OCI-M2 (cell line): ENCODE results near the gene RGS19.
"Not testable (repeated sequence)": the region's sequence is repeated elsewhere in the genome, so short reads cannot be mapped to it uniquely, and the experiment has no call there.

Experiments
- DNase-seq: peaks from one replicate; lab custom pipeline; 2025; ENCODE audit not compliant: unreplicated experiment; lab: John Stamatoyannopoulos, UW

Gene RGS19

GRCh38 chr20:64079273-64080012, at the start of gene RGS19:
TSS of gene RGS19 (minus strand) at chr20:64079518. CDS start at chr20:64076886, 2,632 bp downstream.
- DNase-seq: no peak

DNA sequence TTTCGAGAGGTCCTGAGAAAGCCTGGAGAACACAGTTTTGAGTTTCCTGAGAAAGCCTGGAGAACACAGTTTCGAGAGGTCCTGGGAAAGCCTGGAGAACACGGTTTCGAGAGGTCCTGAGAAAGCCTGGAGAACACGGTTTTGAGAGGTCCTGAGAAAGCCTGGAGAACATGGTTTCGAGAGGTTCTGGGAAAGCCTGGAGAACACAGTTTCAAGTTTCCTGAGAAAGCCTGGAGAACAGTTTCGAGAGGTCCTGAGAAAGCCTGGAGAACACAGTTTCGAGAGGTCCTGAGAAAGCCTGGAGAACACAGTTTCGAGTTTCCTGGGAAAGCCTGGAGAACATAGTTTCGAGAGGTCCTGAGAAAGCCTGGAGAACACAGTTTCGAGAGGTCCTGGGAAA, 44.2 kb upstream of the RGS19 start:
- DNase-seq: not testable (repeated sequence)

GRCh38 chr20:64122927-64123326, 43.6 kb upstream of the RGS19 start:
- not testable (repeated sequence) for DNase-seq

DNA sequence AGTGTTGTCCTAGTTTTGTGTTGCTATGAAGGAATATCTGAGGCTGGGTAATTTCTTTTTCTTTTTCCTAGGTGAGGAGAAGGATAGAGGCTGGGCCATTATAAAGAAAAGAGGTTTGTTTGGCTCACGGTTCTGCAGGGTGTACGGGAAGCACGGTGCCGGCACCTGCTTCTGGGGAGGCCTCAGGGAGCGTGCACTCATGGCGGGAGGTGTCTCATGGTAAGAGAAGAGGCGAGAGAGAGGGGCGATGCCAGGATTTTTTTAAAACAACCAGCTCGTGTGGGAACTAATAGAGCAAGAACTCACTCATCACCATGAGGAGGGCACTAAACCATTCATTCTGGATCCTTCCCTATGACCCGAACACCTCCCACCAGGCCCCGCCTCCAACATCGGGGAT, 42.3 kb upstream of the RGS19 start:
- no peak for DNase-seq

DNA sequence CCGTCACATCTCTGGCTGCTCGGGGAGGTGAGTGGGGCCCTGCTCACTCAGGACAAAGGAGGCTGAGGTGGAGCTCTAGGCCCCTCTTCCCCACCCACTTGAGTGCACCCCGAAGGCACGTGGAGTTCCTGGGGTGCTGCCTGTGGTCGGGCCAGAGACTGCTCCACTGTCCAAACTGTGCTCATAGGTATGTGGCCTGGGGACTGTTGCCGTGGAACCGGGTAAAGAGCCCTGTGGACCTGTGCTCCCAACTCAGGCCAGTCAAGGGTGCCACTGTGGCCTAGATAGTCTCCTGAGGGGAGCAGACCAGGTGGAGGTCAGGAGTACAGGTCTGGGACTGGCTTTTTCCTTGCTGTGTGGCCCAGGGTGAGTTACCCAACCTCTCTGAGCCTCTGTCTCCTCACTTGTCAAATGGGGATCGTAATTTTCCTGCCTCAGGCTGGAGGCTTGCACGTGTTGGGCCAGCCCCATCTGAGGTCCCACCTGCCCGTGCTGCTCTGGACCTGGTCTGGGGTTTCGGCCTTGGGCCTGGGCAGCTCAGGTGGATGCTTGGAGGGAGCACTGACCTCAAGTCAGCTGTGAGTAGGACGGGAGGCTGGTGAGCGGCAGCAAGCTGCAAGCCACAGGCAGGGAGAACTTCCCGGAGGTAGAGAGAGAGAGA, 40.5 kb upstream of the RGS19 start:
- DNase-seq: no peak

DNA sequence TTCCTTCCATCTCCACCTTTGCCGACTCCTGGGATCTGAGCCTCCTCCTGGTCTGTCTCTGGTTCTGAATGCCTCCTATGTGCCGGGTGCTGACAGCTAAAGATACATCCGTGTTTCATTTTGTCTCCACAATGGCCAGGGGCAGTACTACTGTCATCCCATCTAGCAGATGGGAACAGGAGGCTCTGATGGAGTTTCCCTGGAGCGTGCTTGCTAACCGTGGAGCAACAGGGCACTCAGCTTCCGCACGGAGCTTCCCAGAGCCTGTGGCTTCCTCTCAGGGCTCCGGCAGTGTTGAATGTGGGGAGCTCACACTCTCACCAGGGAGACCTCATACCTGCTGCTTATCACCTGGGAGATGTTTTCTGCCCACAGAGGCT, 40.0 kb upstream of the RGS19 start:
- no peak for DNase-seq

DNA sequence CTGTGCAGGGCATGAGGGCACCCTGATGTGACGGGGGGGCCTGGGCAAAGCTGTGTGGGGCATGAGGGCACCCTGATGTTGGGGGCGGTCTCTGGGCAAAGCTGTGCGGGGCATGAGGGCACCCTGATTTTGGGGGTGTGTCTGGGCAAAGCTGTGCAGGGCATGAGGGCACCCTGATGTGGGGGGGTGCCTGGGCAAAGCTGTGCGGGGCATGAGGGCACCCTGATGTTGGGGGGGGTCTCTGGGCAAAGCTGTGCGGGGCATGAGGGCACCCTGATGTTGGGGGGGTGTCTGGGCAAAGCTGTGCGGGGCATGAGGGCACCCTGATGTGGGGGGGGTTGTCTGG, 38.1 kb upstream of the RGS19 start:
- DNase-seq: not testable (repeated sequence)

GRCh38 chr20:64116541-64117431, 37.5 kb upstream of the RGS19 start:
- DNase-seq: no peak

GRCh38 chr20:64116016-64116415, 36.7 kb upstream of the RGS19 start:
- DNase-seq: no peak

DNA sequence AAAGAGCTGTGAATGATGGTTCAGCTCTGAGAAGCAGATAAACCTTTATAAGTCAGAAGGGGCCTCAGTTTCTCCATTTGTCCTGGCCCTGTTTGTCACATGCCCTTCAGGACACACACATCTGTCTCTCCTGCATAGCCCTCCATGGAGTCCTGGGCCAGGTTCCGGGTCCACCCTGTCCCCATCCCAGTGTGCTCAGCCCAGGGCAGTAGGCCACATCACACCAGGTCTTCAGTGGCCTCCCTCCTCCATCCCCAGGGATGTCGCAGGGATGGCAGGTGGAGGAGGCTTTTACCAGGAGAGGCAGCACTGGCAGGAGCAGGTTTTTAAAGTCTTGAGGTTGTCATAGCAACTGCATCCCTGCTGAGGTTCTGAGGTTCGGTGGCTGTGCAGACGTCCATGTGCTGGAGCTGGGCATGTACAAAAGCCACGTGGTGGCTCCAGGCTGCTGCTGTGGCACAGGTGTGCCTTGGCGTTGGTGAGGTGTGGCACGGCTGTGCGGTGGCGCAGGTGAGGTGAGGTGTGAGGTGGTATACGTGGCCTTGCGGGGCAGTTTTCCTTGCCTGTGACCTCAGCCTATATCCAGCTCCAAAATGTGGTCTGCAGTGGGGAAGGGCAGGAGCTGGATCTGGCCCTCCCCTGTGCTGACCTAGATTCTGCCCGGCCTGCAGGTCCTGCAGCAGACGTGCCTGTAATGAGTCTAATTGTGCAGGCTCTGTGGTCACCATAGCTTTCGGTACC, 36.0 kb upstream of the RGS19 start:
- no peak for DNase-seq

DNA sequence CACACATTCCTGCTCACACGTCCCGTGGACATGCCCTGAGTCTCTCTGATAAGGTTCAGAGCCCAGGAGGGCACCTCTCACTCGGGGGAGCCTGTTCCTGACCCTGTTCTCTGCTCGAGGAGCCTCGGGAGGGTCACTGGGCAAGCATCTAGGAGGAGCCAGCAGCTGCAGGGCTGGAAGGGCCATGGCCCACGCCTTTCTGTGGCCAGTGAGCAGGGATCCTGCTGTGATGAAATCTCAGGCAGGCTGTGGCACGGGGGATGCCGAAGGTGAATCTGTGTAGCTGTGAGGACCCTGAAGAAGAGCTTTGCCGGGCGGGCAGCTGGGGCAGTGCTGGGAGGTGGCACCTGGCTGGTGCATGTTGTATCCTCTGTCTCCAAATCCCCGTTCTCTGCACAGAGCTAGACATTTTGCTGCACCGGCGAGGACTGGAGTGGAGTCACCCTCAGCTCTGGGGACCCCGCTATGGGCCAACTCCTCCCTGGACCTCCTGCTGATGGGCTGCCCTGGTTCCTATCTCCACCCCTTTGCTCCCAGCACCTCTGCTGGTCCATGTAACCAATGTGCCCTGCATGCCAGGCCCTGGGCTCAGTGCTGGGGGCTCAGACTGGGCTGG, 35.1 kb upstream of the RGS19 start:
- no peak for DNase-seq

- DNase-seq: no peak
Measured at GRCh38 chr20:64113796-64114355, 34.6 kb upstream of the RGS19 start.

DNA sequence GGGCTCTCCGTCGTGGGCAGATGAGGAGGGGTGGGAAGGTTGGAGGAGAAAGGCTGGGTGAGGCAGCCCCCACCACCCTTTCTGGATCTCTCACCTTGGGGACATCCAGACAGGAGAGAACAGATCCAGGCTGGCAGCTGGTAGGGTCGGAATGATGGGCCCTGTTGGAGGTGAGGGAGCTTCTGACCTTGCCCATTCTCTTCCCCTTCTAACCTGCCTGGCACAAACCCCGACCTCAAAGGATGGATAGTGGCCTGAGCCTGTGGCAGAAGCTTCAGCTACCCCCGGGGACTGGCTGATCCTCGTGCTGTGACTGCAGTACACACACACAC, 34.1 kb upstream of the RGS19 start:
- no peak for DNase-seq

- no peak for DNase-seq
Measured at GRCh38 chr20:64112691-64113443, 33.5 kb upstream of the RGS19 start.

GRCh38 chr20:64111841-64112641, 32.7 kb upstream of the RGS19 start:
- no peak for DNase-seq

GRCh38 chr20:64110411-64111068, 31.2 kb upstream of the RGS19 start:
- DNase-seq: no peak

GRCh38 chr20:64109831-64110391, 30.6 kb upstream of the RGS19 start:
- DNase-seq: no peak
